ENCODE data around the gene BRAT1.

Gene BRAT1

DNA sequence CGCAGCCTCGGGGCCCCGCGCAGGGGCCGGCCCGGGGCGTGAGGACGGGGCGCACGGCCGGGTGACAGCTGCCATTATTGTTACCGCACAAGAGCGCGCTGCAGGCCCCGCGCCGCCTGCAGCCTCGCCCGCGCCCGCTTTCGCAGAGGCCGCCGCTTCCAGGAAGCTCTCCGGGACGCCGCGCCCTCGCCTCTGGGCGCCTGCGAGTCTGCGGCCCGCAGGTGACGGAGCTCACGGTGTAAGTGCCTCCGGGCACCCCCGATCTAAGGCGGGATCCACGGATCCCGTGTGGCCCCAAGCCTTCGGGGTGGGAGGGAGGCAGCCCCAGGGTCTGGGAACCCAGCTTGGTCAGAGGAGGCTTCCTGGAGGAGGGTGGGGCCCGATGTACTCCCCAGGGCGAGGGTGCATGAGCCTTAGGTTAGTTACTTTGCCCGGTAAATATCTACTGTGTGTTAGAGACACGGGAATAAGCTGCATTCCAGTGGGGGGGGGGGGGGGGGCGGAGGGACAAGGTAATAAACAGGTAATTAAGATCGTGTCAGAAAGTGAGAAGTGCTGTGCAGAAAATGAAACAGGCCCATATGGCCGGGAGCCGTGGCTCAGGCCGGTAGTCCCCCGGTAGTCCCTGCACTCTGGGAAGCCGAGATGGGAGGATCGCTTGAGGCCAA lies 4.1 kb upstream of the BRAT1 start:
- no peak for DNase-seq (ENCODE audit: low spot score)

DNA sequence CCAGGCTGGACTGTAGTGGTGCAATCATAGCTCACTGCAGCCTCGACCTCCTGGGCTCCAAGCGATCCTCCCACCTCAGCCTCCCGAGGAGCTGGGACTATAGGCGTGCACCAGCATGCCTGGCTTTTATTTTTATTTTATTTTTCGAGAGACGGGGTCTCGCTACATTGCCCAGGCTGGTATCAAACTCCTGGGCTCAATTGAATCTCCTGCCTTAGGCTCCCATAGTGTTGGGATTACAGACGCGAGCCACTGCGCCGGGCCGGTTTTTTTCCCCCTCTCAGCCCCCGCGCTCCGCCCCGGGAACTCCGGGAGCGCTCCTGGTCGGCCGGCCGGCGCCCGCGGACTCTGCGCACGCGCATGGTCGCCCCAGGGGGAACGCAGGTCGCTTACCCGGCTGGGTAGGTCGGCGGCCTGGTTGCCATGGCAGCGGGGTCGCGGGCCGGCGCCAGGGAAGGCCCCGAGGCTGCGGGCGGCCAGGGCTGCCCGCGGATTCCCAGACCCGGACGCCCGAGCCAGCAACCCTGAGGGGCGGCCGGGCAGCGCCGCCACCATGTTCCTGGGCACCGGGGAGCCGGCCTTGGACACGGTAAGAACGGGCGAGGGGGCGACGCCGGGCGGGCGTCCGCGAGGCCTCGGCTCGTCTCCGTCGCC lies 3.4 kb upstream of the BRAT1 start, which contains the start of gene IQCE:
Gene IQCE (plus strand): TSS at position 351 of the 654 bp plus-strand sequence. CDS start 203 bp downstream, at position 554.
- DNase-seq (ENCODE audit: low spot score), result peak; percentile 67

DNA sequence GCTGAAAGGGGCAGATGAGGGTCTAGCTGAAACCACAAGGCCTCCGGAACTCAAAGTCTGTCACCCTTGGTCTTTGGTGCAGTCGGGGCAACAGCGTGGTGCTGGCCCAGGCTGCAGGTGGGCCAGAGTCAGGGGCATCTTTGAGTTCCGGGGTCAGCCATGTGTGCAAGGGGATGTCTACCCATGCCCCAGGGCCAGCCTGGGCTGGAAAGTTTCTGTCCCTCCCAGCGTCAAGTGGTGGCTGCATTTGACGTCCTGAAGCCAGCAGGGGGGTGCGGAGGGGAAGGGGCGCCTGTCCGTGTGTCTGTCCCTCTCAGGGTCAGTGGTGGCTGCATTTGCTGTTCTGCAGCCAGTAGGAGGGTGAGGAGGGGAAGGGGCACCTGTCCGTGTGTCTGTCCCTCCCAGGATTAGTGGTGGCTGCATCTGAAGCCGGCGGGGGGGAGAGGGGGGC lies 638 bp downstream of the BRAT1 start:
- DNase-seq (ENCODE audit: low spot score), result no peak

DNA sequence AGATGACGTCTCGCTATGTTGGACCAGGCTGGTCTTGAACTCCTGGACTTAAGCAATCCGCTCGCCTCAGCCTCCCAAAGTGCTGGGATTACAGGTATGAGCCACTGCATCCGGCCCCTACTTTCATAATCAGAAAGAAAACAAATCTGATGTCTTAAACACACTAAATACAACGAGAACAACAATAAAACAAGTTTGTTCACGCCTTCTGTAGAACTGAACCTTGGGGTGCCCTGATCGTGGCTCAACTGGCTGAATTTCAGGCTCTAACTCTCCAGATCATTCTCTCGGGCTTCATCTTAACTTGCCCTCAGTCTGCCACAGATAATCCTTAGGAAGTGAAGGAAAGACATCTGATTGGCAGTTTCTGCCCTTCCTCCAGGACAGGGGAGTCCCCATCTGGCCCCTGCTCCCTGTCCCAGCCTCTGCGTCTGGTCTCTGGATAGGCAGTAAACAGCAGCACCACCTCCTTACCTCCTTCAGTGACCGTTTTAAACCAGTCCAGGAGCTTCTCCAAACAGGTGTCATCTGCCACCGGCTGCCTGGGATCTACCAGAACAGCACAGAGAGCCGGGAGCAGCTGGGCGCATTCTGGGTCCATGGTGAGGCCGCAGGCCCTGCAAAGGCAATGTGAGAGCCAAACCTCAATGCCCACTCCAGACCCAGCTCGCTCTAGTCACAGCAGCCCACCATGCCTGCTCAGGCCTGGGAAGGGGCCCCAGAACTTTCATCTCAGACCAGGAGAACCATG lies 1.3 kb downstream of the BRAT1 start:
- no peak for DNase-seq (ENCODE audit: low spot score)

DNA sequence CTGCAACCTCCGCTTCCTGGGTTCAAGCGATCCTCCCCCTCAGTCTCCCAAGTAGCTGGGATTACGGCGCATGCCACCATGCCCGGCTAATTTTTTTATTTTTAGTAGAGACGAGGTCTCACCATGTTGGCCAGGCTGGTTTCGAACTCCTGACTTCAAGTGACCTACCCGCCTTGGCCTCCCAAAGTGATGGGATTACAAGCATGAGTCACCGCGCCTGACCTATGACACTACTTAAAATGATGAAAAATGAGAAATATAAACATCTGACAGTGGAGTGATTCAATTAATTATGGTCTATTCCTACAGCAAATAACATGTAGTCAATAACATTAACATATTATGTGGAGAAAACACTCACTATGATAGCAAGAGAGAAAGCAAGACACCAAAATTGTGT lies 2.2 kb downstream of the BRAT1 start:
- no peak for DNase-seq (ENCODE audit: low spot score)

DNA sequence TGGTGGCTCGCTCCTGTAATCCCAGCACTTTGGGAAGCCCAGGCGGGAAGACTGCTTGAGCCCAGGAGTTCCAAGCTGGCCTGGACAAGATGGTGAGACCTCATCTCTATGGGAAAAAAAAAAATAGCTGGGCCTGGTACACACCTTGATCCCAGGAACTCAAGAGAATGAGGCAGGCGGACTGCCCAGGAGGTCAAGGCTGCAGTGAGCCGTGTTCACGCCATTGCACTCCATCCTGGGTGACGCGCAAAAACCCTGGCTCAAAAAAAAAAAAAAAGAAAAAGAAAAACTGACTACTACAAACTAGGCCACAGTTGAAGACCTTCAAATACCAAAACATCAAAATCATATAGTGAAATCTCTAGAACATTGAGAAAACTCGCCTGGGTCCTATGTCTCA lies 3.9 kb downstream of the BRAT1 start:
- no peak for DNase-seq (ENCODE audit: low spot score)

DNA sequence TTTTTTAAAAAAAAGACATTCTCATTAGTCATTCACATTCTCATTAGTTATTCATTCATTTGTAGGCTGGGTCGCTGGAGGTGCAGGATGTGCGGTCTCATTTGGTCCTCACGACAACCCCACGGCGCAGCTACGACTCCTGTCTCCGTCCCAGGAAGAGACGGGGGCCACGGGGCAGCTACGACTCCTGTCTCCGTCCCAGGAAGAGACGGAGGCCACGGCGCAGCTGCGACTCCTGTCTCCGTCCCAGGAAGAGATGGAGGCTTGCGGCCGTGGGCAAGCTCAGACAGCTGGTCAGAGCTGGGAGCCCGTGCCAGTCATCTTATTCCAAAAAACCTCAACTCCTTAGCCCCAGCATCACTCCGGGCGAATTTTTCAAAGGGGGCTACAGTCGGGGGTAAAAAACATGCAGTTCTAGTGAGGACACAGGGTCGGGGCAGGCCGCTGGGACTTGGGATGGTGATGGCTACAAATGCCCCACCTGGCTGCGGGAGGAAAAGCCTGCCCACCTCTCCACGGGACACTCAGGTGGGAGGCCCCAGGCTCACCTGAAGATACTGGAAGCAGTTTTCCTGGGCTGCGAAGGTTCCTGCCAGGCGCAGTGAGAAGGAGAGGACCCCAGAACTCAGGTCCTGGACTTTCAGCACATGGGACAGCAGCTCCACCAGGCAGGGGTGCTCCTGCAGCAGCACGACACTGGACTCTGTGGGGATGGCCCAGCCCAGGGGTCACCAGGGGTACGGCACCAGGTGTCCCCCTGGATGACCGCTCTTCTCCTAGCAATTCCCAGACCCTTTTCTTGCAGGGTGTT lies 8.3 kb downstream of the BRAT1 start:
- no peak for DNase-seq (ENCODE audit: low spot score)

DNA sequence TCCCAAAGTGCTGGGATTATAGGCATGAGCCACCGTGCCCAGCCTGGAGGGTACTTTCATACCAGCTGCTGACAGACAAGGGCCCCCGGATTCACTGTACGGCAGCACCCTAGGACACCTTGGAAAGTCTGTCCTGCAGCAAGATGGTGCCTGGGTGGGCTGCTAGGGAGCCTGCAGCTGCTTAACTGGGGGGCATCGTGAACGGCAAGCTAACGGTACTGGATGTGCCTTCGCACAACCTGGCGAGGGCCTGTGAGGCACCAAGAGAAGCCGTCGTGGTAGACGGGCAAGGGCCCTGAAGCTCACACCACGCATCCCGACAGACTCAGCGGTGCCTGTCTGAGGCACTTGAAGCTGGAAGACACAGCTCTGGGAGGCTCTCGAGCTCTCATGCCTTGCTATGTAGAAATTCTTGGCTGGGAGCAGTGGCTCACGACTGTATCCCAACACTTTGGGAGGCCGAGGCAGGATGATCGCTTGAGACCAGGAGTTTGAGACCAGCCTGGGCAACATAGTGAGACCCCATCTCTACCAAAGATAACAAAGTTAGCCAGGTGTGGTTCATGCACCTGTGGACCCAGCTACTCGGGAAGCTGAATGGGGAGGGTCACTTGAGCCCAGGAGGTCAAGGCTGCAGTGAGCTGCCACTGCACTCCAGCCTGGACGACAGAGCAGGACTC lies 9.4 kb downstream of the BRAT1 start:
- no peak for DNase-seq (ENCODE audit: low spot score)

DNA sequence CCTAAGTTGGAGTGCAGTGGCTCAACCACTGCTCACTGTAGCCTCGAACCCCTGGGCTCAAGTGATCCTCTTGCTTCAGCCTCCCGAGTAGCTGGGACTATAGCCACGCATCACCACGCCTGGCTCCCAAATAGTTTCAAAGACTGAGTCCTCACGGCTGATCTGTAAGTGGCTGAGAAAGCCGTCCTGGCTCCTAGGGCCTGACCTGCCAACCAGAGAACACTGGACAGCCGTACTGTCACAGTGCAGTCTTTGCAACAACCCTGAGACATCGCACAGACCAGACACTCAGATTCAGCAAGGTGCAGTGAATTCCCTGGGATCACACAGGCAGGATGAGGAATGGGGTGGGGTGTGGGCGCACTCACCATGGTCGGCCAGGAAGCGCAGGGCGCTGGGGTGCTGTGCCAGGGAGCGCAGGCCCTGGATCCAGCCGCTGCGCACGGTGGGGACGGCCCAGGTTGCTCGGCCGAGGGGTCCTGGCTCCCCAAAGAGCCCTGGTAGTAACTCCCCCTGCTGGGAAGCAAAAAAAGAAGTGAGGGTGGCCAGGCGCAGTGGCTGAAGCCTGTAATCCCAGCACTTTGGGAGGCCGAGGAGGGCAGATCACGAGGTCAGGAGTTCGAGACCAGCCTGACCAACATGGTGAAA lies 10.7 kb downstream of the BRAT1 start:
- no peak for DNase-seq (ENCODE audit: low spot score)

DNA sequence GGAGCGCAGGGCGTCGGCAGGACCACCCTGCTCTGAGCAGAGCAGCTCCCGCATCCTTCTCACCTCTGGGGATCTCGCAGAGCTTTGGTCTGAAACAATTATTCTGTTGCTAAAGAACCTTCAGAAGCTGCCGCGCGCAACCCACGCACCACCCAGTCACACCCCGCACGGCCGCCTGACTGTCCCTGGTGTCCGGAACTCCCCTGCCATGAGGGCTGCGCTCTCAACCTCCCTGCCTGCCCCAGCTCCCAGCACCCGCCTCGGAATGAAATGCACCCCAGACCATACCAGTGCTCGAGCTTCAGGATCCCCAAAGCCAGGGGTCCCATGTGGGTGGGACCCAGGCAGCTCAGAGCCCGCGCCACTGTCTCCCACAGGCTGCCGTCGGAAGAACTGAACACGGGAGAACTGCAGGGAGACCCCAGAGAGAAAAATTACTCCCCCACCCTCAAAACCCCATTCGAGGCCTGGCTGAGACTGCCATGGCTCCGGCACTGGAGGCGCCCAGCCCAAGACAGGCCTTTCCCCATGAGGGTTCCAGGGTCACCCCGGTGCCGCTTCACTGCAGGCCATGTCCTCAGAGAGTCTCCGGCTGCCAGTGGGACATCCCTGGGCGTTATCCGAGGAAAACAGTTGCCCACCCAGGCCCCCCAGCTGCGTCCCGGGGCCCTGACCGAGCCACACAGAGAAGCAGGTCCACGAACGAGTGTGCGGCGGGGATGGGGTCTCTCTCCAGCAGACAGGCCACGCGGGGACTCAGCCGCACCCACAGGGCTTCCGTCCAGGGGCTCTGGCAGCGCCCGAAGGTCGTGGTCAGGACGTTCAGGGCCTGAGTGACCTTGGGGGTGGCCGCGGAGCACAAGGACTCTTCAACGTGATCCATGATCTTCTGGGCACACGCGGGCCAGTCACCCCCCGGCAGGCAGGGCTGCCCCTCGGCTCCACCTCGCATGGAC lies 12.1 kb downstream of the BRAT1 start:
- DNase-seq (ENCODE audit: low spot score), result no peak

DNA sequence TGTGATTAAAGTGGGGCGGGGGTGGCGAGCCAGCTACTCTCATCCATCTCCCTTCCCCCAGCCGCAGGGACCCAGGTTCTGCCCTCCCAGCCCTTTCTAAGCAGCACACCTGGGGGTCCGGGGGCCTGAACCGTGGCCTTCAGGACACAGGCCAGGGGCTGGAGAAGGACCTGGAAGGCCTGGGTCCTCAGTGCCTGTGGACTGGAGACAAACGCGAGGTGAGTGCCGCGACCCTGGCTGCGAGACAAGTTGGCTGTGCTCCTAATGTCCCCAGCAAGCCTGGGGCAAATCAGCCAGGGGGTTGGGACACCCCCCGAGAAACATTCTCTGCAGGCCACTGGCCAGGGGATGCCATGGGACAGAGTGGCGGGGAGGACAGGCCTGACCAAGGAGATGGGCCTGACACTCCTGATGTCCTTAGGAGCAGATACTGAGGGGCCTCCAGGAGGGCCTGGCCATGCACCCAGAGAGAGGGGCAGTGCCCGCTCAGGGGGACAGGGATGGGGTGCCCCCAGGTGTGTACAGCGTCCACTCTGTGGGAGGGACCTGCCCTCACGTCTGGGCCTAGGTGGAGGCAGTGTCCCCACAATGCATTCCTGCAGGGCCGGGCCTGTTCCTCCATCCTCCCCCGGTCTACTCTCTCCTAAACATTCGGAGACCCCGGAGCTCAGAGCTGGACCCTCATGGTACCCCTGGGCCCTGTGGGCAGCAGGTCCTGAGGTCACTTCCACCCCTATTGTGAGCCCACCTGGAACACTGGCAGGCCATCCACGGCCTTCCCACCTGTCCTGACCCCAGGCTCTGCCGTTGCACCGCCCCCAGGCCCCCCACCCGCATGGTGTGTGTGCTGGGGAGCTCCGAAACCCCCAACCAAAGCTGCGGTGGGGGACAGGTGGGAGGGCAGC lies 13.1 kb downstream of the BRAT1 start:
- DNase-seq (ENCODE audit: low spot score), result no peak

DNA sequence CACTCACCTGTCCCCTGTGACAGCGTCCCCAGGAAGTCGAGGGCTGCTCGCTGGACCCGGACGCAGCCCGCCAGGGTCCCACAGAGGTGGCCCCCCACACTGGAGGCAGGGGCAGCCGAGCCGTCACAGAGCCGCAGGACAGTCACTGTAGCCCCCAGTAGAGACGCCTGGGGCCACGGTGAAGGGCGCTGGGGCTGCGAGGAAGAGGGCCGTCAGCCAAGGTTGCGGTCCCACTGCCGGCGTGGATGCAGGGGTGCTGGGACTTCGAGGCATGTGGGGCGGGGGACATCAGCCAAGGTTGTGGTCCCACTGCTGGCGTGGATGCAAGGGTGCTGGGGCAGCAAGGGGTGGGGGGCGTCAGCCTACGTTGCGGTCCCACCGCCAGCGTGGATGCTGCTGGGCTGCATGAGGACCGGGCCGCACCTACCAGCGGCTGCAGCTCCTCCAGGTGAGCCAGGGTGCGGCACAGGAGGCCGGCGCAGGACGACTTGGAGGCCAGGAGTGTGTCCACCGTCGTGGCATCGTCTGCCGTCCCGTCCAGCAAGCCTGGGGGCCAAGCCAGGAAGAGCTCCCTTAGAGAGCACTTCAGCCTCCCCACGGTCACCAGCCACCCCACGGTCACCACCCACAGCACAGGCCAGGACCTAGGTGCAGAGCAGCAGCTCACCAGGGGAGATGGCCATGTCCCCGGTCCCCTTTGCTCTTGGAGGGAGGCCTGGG lies 13.9 kb downstream of the BRAT1 start:
- DNase-seq (ENCODE audit: low spot score), result no peak

DNA sequence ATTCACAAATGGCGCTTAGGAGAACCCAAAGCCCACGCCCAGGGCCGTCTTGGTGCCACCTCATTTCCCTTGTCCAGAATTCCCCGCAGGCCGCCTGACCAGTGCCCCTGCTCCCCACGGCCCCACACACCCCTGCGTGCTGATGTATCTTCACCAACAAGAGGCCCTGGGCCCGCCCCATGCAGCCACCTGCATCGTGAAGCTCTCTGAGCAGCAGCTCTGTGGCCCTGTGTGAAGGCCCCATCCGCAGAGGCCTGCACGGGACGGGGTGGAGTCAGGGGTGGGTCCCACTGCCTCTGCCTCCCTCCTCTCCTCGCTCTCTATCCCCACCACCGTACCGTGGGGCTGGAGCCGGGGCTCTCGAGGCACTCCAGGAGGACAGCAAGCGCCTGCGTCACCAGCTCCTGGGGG lies 14.7 kb downstream of the BRAT1 start:
- no peak for DNase-seq (ENCODE audit: low spot score)

DNA sequence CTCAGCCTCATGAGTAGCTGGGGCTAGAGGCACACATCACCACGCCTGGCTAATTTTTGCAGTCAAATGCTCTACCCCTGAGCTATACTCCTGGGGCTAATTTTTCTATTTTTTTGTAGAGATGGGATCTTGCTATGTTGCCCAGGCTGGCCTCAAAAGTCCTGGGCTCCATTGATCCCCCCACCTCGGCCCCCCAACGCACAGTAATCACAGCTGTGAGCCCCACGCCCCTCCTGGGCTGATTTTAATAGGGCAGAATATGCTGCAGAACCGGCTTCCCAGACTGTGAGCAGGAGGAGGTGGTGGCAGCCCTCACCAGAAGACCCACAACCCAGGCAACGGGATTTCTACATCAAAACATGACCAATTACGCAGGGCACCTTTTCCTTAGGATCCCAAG lies 15.2 kb downstream of the BRAT1 start:
- no peak for DNase-seq (ENCODE audit: low spot score)

DNA sequence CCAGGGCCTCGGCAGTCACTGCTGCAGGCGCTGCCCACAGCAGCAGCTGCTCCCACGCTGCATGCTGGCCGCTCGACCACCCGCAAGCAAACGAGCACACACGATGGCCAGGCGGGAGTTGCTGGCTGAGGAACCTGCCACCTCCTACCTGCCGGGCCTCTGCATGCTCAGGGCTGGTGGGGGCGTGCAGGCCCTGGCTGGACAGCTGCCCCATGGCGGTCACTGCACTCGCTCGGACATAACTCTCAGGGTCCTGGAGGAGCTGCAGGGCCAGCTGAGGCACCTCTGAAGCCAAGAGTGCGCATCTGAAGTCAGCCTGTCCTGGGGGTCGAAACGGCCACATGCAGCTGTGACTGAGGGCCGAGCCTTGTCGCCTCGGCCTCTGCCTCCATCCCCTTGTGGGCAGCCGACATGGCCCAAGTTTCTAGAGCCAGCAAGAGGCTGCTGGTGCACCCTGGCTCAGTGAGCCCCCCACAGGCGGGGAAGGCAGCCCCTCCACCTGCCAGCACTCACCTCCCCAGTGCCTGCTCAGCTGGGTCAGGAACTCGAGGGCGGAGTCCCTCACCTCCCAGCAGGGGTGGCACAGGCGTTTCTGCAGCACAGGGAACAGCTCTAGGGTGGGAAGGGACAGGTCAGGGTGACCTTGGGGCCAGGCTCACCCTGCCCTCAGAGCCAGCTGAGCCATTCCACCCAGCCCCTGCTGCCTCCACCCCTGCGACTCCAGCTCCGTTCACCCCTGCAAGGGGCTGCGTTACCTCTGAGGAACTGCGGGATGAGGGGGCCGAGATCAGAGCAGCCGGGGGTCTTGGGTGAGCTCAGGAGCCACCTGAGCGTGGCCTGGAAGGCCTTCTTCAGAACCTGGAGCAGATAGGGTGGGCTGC lies 16.1 kb downstream of the BRAT1 start:
- DNase-seq (ENCODE audit: low spot score), result no peak

DNA sequence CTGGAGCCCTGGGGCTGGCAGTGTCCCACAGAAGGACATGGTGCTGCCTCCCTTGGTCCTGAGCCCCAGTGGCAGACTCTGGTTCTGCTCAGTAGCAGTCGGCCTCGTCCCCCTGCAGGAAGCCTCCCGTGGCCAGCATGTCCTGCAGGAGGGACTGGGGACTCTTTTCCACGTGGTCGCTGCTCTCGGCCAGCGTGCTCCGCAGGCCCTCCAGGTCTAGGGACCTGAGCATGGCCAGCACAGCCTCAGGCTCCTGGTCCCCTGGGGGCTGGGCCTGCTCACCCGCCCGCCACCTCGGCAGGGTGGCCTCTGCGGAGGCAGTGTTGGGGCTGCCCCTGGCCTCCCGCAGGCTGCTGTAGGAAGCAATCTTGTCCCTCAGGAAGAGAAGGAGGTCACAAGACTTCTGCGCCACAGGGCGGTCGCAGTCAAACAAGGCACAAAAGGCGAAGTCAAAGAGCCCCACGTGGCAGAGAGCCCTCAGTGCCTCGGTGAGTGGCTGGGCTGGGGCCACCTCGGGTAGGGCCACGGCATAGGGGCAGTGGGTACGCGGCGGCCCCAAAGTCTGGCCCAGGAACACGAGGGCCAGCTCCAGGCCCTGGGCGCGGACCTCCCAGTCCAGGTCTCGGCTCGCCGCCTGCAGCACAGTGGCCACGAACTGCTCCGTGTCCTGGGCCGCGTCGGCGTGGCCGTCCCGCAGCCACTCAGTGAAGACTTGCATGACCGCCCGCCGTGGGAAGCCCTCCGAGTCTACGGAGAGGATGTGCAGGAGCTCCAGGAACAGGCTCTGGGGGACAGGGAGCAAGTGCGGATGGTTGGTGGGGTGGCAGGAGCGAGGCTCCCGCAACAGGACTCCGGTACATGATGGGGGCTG lies 17.1 kb downstream of the BRAT1 start:
- DNase-seq (ENCODE audit: low spot score), result no peak

All from hematopoietic multipotent progenitor cell treated with erythropoietin and hydrocortisone succinate and interleukin-3 and kit ligand, for 17 days (in vitro differentiated cells).